ENCODE data around the gene ABITRAM. TPM values are rescaled to one million over a fixed set of nuclear protein-coding genes. Genes with fewer than 3 reads are reported as not detected.

Gene ABITRAM
- total and polyA plus RNA-seq, 2 of the 13 experiments (the other 11 are each of a cell fraction or from before 2014, with no cell fraction given): 10.2 to 21.6 TPM

- TF ChIP-seq ZNF597 (CRISPR knock-in tag; IDR thresholded peaks at IDR 0.05): no peak
- TF ChIP-seq NR2F2 (IDR thresholded peaks at IDR 0.05; ENCODE audit: borderline replicate concordance, low read depth): peak; percentile 64; the same call in 1 of the 2 replicates
- no peak; the same call in 1 of the 2 replicates for TF ChIP-seq FOXP4 (CRISPR knock-in tag; IDR thresholded peaks at IDR 0.05)
- TF ChIP-seq KIAA2018 (CRISPR knock-in tag; IDR thresholded peaks at IDR 0.05; ENCODE audit: borderline replicate concordance): no peak
- no peak for TF ChIP-seq ZBTB46 (CRISPR knock-in tag; IDR thresholded peaks at IDR 0.05; ENCODE audit: borderline replicate concordance)
- TF ChIP-seq JUNB (CRISPR knock-in tag; IDR thresholded peaks at IDR 0.05; ENCODE audit: borderline replicate concordance): no peak
- no peak for TF ChIP-seq ZNF20 (CRISPR knock-in tag; IDR thresholded peaks at IDR 0.05)
- TF ChIP-seq RCOR2 (CRISPR knock-in tag; IDR thresholded peaks at IDR 0.05): peak; percentile 79; the same call in 1 of the 2 replicates
- TF ChIP-seq NR2C2 (CRISPR knock-in tag; IDR thresholded peaks at IDR 0.05; ENCODE audit: borderline replicate concordance): peak; percentile 48; the same call in 1 of the 2 replicates
- TF ChIP-seq ZNF333 (CRISPR knock-in tag; IDR thresholded peaks at IDR 0.05; ENCODE audit: borderline replicate concordance): no peak
- peak; percentile 84 for TF ChIP-seq ZNF362 (CRISPR knock-in tag; IDR thresholded peaks at IDR 0.05; ENCODE audit: borderline replicate concordance)
- TF ChIP-seq ZNF747 (CRISPR knock-in tag; IDR thresholded peaks at IDR 0.05; ENCODE audit: borderline replicate concordance): no peak
- TF ChIP-seq TBX3 (IDR thresholded peaks at IDR 0.05; ENCODE audit: borderline replicate concordance): no peak
- no peak for TF ChIP-seq ZNF703 (CRISPR knock-in tag; IDR thresholded peaks at IDR 0.05; ENCODE audit: borderline replicate concordance)
- no peak for TF ChIP-seq FOXO1 (CRISPR knock-in tag; IDR thresholded peaks at IDR 0.05)
These were observed 44.5 kb upstream of the ABITRAM start (continued) for GRCh38 chr9:108889649-108890067.
